HG03135 (cell line): ENCODE measurements around the gene ZAR1.

Source experiments
- ATAC-seq: cut with Tn5 transposase; IDR thresholded peaks from one replicate; pipeline ENCODE4 v1.9.1; 2021; ENCODE audit warnings: mild to moderate bottlenecking, moderate library complexity; ENCODE audit not compliant: unreplicated experiment

The ZAR1 gene

DNA sequence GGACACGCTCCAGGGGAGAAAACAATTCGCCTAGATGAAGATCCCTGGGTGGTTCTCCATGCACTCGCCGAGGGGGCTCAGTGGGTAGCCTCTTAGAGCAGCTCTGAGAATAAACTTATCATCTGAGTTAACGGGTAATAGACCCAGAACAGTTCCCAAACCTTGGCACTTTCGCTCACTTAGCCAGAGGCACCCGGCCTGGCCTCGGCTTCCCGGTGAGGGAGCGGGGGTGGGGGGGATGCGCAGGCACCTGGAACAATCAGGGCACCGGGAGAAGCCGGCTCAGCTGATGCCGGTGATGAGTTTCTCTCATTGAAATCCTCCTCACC lies 405 bp upstream of the ZAR1 start:
- no peak for ATAC-seq

DNA sequence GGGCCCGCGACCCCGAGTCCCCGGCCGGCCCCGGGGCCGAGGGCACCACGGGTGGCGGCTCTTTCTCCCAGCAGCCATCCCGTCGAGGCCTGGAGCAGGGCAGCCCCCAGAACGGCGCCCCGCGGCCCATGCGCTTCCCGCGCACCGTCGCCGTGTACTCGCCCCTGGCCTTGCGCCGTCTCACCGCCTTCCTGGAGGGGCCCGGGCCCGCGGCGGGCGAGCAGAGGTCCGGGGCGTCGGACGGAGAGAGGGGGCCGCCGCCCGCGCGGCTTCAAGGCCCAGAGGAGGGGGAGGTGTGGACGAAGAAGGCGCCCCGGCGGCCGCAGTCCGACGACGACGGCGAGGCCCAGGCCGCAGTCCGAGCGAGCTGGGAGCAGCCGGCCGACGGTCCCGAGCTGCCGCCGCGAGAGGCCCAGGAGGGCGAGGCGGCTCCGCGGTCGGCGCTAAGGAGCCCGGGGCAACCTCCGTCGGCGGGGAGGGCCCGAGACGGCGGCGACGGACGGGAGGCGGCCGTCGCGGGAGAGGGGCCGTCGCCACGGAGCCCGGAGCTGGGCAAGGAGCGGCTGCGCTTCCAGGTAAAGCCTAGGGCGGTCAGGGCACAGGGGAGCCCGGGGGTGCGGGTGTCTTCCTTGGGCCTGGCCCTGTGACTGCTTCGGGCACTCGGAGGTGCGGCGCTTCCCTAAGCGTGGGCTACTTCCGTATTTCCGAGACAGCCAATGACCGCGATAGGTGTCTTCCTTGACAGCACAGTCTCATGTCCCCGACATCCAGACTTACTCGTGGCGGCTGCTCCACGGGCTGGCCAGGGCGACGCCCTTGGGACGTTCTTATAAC lies 845 bp downstream of the ZAR1 start:
- no peak for ATAC-seq

DNA sequence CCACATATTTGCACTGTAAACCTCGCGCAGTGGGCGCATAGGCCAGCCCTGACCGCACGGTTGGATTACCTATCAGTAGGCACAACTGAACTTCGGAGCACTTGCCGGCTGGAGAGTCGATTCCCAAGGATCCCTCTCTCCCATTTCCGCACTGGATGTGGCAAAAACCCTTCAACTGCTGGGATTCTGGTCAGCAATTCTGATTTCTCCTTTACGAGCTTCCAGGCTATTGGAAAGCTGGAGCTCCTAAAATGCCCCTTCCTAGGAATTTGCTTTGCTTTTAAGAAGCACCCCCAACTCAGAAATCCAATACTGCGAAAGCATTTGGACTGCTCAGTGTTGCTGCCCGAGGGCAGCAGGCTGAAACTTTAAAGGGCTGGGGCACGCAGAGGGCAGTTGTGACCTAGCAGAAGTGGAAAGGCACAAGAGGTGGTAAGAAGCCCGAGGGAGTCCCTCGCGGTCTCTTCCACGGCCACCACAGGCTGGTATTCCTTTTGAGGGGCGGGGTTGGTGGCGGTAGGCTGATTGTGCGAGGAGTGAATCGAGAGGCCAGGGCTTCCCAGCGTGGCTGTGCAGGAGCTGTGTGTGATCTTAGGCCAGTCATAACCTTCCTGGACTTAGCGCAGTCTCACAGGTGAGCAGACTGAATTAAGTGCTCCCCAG lies 1.6 kb downstream of the ZAR1 start:
- no peak for ATAC-seq

DNA sequence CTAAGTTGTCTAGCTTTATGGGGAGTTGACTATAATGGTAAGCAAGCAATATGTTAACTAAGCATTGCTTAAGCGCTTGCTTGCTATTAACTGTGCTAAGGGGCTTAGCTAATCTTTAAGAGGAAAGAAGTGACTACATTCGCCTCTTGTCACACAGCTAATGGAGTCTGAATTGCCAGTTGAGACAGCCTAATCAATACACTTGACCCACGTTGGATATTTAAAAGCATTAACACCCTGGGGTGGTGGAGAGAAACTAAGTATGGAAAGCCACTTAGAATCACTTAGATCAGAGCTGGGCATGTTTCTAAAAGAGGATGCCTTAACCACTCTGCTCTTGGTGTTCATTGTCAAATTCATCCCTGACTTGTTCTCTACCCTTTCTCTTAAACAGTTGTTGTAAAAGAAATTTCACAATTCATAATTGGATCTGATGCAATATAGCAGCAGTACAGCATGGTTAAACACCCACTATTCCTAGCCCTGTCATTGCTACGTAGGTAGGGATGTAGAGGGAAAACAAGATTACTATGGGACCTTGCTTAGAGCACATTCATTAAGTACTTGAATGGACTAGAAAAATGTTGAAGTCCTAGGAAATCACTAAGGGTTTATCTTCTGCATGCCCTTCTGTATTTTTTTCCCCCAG lies 3.5 kb downstream of the ZAR1 start:
- ATAC-seq, result no peak

DNA sequence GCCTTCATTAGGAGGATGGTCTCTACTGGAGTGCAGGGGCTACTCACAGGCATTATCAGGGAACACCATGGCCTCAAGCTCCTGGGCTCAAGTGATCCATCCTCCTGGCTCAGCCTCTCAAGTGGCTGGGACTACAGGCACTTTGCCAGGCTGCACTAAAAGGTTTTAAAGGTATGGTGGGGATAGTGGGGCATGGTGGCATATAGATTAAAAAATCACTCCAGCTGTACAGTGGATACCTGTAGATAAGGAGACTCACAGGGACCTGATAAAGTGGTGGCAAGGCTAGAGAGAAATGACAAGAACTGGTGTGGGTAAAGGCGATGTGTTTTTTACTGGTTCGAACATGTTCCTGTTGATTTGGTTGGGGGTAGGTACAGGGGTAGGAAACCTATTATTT lies 5.9 kb downstream of the ZAR1 start:
- ATAC-seq, result no peak

DNA sequence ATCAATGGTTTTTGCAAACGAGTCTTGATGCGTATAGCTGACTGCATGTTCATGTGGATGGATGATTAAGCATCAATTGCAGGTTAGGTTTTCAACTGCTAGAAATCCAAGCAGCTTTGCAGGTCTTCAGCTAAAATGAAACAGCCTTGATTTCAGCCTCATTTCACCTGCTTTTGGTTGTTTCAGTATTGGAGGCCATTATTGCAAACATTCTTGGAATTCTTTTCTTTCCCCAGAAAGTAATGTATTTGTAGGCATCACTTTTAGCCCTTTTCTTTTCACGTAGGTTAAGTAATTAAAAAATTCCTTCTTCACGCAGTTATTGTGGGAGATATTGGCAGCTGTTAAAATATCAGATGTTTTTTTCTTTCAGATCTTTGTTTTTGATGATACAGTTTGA lies 8.8 kb downstream of the ZAR1 start:
- ATAC-seq, result no peak

DNA sequence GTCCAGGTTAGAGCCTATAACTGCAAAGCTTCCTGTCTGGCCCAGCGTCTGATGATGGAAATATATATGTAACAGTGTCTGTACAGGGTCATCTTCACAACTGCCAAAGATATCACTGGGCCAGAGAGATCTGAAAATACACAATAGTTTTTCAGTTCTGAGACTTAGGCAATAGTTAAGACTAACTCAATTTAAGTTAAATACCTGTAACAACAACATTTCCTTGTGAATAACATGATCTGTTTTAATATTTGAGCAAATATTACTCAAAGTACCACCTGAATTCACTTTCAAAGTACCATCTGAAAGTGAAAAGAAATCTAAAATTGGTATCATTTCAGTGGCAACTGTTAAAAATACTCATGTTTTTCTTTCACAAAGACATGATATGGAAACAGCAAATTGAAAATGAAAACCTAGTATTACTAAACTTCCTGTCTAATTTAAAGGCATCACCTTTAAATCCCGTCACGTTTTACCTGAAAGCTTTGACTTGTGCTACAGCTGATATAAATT lies 9.6 kb downstream of the ZAR1 start:
- peak; percentile 70 for ATAC-seq

DNA sequence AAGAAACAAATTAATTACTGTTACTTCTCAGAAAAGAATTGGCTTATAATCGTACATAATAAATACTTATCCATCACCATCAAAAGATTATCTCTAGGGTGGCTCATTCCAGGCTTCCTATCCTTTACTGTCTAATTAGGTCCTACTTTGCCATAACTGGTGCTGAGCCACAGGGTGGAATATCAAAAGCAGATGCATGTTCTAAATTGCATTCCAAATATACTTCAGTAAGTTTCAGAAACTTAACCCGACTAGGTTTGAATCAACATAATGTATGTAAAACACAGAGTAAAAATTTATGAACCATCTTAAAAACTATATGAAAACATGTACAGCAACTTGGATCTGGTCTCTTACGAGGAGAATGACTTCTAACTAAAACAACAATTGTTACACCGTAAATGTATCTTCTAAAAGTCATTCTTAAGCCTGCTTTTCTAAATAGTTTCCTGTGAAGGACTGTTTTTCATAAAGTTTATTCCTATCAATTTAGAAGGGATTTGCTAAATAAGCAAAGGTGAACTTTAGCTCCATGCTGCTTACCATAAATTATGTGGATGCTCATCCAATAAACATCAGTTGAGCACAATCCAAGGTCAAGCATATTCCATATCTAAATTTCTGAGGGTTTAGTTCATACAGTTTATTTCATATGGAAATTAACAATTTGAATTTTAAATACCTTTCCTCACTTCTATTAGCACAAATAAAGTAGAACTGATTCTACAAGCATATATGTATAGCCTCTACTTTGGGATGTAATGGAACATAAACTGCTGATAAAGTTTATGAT lies 13.4 kb downstream of the ZAR1 start:
- no peak for ATAC-seq

DNA sequence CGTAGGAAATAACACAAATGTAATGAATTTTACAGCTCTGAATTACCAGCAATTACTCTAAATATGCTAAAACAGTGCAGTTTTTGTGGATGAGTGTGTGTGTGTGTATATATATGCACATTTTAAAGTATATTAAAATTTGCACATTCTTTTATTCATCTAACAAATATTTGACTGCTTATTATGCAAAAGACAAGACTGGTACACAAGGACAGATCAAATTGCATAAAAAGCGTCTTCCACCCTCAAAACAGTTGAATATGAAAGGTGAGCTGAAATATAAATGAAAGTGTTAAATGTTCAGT lies 13.9 kb downstream of the ZAR1 start:
- ATAC-seq, result no peak

DNA sequence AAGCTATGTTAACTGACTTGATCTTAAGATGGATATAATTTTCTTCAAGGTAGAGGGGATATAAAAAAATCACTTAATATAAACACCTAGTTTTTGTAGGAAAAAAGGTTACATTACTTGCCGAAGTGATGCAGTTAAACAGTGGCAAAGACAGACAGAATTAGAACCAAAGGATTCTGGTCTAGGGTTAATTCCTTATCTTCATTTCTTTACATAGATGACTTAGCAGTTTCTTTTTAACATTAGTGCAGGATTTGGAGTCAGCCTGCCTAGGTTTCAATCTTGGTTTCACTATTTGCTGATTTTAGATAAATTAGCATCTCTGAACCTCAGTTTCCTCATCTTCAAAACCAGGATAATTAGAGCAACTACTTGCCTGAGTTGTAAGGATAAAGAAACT lies 14.3 kb downstream of the ZAR1 start:
- no peak for ATAC-seq

DNA sequence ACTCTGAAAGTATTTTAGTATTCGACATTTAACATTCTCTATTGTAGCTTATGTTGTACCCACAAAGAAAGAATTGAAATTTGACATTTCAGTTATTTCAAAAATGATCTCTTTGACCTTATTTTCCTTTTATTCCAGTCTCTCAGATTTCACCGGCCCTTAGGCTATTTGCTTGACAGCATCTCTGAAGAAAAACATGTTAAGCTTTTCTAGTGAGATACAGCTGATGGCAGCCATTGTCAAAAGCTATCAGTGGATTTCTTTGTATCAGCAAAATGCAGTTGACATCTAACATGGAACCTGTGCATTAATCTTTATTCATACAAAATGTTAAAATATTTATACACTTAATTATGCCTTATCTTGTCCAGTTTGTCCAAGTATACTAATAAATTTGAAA lies 16.7 kb downstream of the ZAR1 start:
- ATAC-seq, result no peak

DNA sequence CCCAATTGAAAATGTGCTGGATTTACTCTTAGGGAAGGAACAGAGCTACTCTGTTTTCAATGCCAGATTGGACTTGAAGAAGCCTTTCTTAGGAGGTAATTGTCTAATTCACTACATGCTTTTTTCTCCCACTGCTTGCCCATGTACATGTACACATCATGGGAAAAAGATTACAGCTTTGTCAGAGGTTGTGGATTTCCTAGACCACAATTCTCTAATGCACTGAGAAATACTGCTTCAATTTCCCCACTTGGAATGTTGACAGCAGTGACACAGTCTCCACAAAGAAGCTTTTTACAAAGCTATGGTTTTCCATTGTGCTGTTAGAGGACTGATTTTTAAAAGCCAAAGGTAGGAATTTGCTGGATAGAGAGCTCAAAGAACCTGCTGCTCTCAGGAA lies 19.5 kb downstream of the ZAR1 start:
- ATAC-seq, result no peak

DNA sequence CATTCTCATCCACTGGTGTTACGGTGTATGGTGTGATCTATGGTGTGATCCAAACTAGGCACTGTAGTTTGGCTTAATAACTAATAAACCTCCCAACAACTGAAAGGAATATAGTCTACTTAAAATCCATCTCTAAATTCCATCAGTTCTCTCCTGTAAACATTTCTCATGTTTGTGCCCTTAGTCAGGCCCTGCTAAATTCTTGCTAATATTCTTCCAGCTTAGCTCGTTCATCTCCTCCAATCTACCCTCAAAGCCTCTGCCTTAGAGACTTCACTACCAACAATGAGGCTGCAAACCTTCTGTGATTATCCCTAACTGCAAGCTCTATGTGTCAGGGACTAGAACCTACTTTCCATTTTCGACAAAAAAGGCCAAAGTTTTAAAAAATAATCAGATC lies 28.1 kb downstream of the ZAR1 start:
- ATAC-seq, result no peak

DNA sequence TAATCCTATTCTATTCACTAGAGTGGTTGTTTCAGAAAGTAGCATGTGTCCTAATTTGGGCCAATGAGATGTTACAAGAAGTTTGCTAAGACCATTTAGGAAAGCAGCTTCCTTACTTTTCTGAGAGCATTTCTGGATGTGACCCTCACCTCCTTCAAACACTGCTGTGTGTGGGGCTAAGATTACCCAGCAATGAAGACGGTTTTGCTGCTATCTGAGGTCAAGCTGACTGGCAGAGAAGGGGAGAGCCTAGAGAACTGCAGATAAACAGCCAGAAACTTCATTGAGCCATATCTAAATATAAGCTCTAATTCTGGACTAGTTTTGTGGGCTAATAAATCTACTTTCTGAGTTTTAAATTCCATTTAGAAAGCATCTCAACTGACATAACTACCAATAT lies 36.4 kb downstream of the ZAR1 start:
- no peak for ATAC-seq

DNA sequence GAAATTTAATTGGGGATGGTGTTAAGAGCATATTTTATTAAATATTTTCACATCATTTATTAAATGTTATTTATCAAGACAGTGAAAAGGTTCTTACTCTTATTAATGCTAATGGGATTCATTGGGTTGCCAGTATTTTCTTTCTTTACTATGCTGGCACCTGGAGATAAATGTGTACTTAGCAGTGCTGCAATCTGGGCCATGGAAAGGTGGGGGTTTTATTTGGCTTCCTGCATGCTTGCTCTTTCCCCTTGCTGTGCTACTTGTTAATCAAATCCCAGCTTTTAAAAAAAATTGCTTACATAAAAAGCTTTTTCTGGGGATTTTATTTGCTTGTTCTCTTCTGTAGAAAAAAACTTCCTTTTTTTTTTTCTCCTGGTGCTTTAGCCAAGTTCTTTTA lies 48.3 kb downstream of the ZAR1 start:
- no peak for ATAC-seq

DNA sequence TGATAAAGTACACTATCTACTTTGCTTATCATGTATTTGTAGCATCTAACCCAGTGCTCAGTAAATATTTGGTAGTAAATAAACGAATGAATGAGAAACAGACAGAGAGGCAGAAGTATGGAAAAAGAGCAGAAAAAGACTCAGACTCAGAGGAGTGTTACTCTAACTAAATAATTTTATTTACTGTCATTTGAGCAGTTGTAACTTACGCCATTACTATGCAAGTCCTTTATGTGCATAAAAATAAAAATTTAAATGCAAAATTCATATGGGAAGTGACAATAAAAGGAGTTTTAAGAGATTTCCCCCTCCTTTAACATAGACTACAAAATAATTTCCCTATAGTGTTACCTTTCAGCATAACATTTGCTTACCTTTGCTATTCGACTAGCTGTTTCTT lies 49.5 kb downstream of the ZAR1 start:
- no peak for ATAC-seq

DNA sequence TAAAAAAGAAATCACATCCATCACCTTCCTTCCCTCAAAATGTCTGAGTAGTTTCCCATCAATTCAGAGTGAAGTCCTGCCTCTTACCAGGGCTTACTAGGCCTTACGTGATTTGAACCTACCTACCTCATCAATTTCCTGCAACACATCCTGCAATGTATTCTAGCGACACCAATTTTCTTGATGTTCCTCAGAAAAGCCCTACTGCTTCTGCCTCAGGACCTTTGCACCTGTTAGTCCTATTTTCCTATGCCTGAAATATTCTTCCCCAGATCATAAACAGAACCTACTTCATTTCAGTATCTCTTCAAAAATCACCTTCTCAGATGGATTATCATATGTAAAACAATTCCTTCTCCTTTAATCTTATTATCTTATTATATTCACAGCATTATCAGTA lies 52.8 kb downstream of the ZAR1 start:
- ATAC-seq, result no peak

DNA sequence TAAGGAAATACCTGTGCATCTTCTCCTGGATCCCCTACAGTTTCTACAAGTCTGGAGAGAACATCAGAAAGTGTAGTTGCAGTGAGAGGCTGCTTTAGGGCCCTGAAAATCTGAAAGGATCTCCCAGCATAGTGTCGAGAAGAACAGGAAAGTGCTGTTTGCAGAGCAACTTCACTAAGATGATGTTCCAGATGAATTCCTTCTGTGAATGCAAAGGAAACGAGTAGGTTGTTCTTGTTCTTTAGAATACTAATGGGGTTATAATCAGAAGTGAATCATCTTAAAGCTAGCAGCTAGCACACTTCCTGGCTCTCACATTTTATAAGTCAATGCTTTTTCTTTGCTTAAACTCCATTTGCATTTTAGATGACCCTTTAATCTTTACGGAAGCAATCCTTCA lies 53.7 kb downstream of the ZAR1 start:
- no peak for ATAC-seq
